IPS DF 4.7 (cell line): ENCODE results near the gene C11orf91.

ENCODE experiments used
- DNase-seq: peaks from one replicate; pipeline ENCODE4 v3.0.0-alpha.2; 2013; ENCODE audit warnings: low spot score; ENCODE audit errors: extremely low read depth

The C11orf91 gene

DNA sequence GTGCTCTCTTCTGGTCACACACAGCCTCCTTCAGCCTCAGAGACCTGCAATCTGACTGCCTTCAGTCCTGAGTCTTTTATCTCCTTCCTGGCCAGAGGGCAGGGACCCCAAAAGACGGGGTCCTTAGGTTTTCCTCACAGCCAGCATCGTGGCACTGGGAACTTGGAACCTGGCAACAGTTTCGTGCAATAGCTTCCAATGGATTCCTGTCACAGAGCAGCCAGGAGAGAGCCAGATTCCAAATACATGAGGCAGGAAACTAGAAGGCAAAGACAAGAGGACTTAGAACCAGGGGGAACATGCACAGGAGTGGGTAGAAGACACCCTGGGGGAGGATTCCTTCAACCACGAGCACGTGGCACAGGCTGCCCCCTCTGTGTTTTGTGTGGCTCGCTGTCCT lies 48.6 kb downstream of the C11orf91 start:
- DNase-seq, result no peak

DNA sequence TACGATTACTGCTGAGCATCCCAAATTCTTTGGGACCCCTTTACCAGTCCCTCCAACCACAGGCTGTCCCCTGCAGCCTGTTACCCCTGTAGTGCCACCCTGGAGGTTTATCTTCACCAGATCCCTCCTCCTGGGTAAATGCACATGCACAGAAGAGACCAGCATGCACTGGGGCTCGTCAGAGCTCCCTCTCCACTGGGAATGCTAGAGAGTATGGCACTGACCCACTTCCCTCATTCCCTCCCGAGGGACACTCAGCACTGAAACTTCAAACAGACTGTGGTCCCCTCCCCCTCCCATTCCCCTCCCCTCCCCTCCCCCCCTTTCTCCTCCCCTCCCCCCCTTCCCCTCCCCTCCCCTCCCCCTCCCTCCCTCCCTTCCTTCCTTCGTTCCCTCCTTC lies 49.1 kb downstream of the C11orf91 start:
- DNase-seq, result no peak

DNA sequence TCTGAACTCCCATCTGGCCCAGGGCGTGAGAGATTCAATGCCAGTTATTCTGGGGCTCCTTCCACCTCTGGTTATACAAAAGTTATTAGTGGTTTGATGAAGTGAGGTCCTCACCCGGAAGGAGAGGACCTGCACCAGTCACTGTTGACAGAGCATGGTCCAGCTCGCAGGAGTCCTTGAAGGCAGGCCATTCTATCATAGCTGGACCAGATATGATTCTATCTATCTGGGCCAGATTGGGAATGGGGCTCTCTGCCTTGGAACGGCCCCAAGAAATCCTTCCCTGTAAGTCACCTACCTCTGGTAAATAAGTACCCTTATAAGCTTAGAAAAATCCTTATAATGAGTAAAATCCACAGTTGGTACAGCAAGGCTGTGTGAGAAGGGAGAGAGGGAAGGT lies 50.7 kb downstream of the C11orf91 start:
- DNase-seq, result no peak
